Measurements from ENCODE around the gene LOXL1. TPM values are rescaled to one million over a fixed set of nuclear protein-coding genes. Genes with fewer than 3 reads are reported as not detected.

LOXL1 gene
- total and polyA plus RNA-seq, 9 of the 15 experiments (the other 6 are each of a cell fraction or from before 2014, with no cell fraction given) = 0.14 TPM; not detected in 8

DNA sequence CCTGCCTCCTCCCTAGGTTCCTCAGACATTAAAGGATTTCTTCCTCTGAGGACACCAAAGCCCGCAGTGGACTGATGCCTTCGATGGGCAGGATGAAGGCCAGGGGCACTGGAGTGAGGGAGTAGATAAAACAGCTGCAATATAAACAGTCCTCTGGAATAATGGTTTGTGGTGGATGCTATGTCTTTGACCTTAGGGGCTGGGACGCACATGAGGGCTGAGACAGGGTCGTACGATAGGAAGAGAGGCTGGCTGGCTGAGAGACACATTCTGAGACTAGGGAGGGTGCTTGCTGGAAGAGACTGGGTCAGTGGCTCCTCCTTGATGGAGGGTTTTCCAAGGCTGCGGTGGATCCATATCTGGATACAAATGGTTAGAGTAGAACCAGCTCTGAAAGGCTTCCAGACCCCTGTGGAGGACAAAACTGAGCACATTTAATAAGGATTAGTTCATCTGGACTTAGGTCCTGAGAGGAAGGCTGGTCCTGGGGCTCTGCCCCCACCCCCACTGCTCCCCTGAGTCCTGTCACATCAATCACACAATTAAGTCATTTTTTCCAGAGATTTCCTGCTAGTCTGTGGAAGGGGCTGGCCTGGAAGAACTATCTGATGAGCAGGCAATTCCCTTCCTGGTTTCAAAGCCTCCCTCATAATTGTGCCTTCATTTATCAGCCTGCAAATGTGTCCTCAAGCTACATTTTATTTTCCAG is 37.1 kb upstream of the LOXL1 start (continued):
- TF ChIP-seq NCOA6 (IDR thresholded peaks at IDR 0.05) = no peak
- TF ChIP-seq, protein P1, sequence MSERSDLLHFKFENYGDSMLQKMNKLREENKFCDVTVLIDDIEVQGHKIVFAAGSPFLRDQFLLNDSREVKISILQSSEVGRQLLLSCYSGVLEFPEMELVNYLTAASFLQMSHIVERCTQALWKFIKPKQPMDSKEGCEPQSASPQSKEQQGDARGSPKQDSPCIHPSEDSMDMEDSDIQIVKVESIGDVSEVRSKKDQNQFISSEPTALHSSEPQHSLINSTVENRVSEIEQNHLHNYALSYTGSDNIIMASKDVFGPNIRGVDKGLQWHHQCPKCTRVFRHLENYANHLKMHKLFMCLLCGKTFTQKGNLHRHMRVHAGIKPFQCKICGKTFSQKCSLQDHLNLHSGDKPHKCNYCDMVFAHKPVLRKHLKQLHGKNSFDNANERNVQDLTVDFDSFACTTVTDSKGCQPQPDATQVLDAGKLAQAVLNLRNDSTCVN (CRISPR knock-in tag; IDR thresholded peaks at IDR 0.05) = no peak
- no peak for TF ChIP-seq MCM5 (IDR thresholded peaks at IDR 0.05; ENCODE audit: low read depth)
- TF ChIP-seq NONO (IDR thresholded peaks at IDR 0.05; ENCODE audit: low read depth in 2 of 2, low read length in 1 of 2) = no peak
- TF ChIP-seq, protein P2, sequence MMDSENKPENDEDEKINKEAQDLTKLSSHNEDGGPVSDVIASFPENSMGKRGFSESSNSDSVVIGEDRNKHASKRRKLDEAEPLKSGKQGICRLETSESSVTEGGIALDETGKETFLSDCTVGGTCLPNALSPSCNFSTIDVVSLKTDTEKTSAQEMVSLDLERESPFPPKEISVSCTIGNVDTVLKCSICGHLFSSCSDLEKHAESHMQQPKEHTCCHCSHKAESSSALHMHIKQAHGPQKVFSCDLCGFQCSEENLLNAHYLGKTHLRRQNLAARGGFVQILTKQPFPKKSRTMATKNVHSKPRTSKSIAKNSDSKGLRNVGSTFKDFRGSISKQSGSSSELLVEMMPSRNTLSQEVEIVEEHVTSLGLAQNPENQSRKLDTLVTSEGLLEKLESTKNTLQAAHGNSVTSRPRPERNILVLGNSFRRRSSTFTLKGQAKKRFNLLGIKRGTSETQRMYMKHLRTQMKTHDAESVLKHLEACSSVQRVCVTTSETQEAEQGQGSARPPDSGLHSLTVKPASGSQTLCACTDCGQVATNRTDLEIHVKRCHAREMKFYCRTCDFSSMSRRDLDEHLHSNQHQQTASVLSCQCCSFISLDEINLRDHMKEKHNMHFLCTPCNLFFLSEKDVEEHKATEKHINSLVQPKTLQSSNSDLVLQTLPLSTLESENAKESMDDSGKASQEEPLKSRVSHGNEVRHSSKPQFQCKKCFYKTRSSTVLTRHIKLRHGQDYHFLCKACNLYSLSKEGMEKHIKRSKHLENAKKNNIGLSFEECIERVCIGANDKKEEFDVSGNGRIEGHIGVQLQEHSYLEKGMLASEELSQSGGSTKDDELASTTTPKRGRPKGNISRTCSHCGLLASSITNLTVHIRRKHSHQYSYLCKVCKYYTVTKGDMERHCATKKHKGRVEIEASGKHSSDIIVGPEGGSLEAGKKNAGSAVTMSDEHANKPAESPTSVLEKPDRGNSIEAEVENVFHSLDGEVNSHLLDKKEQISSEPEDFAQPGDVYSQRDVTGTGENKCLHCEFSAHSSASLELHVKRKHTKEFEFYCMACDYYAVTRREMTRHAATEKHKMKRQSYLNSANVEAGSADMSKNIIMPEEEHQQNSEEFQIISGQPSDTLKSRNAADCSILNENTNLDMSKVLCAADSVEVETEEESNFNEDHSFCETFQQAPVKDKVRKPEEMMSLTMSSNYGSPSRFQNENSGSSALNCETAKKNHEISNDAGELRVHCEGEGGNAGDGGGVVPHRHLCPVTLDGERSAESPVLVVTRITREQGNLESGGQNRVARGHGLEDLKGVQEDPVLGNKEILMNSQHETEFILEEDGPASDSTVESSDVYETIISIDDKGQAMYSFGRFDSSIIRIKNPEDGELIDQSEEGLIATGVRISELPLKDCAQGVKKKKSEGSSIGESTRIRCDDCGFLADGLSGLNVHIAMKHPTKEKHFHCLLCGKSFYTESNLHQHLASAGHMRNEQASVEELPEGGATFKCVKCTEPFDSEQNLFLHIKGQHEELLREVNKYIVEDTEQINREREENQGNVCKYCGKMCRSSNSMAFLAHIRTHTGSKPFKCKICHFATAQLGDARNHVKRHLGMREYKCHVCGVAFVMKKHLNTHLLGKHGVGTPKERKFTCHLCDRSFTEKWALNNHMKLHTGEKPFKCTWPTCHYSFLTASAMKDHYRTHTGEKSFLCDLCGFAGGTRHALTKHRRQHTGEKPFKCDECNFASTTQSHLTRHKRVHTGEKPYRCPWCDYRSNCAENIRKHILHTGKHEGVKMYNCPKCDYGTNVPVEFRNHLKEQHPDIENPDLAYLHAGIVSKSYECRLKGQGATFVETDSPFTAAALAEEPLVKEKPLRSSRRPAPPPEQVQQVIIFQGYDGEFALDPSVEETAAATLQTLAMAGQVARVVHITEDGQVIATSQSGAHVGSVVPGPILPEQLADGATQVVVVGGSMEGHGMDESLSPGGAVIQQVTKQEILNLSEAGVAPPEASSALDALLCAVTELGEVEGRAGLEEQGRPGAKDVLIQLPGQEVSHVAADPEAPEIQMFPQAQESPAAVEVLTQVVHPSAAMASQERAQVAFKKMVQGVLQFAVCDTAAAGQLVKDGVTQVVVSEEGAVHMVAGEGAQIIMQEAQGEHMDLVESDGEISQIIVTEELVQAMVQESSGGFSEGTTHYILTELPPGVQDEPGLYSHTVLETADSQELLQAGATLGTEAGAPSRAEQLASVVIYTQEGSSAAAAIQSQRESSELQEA (IDR thresholded peaks at IDR 0.05; ENCODE audit: low read depth) = no peak
- TF ChIP-seq ILF3 (IDR thresholded peaks at IDR 0.05; ENCODE audit: borderline replicate concordance) = no peak
- TF ChIP-seq, protein P3, sequence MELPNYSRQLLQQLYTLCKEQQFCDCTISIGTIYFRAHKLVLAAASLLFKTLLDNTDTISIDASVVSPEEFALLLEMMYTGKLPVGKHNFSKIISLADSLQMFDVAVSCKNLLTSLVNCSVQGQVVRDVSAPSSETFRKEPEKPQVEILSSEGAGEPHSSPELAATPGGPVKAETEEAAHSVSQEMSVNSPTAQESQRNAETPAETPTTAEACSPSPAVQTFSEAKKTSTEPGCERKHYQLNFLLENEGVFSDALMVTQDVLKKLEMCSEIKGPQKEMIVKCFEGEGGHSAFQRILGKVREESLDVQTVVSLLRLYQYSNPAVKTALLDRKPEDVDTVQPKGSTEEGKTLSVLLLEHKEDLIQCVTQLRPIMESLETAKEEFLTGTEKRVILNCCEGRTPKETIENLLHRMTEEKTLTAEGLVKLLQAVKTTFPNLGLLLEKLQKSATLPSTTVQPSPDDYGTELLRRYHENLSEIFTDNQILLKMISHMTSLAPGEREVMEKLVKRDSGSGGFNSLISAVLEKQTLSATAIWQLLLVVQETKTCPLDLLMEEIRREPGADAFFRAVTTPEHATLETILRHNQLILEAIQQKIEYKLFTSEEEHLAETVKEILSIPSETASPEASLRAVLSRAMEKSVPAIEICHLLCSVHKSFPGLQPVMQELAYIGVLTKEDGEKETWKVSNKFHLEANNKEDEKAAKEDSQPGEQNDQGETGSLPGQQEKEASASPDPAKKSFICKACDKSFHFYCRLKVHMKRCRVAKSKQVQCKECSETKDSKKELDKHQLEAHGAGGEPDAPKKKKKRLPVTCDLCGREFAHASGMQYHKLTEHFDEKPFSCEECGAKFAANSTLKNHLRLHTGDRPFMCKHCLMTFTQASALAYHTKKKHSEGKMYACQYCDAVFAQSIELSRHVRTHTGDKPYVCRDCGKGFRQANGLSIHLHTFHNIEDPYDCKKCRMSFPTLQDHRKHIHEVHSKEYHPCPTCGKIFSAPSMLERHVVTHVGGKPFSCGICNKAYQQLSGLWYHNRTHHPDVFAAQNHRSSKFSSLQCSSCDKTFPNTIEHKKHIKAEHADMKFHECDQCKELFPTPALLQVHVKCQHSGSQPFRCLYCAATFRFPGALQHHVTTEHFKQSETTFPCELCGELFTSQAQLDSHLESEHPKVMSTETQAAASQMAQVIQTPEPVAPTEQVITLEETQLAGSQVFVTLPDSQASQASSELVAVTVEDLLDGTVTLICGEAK (IDR thresholded peaks at IDR 0.05) = no peak
- TF ChIP-seq, protein P3 (CRISPR knock-in tag; IDR thresholded peaks at IDR 0.05) = no peak
- TF ChIP-seq NR3C1 (CRISPR knock-in tag; IDR thresholded peaks at IDR 0.05) = no peak

Measured in K562 (cell line).